ENCODE data around the gene DNM3.
"Not testable (repeated sequence)": the region's sequence is repeated elsewhere in the genome, so short reads cannot be mapped to it uniquely, and the experiment has no call there.

DNM3 gene

GRCh38 chr1:172069051-172069450 is 227.8 kb downstream of the DNM3 start:
- H3K9ac ChIP-seq (ENCODE audit: low read length in 2 of 2) = no peak overlapping the region
- no peaks in the 10 kb centered on the region for H3K9me3 ChIP-seq (ENCODE audit: control insufficient read depth in 2 of 2, low read length in 2 of 2)
- H3K36me3 ChIP-seq (ENCODE audit: control insufficient read depth in 2 of 2, insufficient read depth in 2 of 2, low read length in 2 of 2) = no peaks in the 10 kb centered on the region
- no peaks in the 10 kb centered on the region for H3K4me1 ChIP-seq (ENCODE audit: control insufficient read depth, insufficient read depth, low read length)
- H3K27ac ChIP-seq (ENCODE audit: low read length) = no peak overlapping the region
- no peaks in the 10 kb centered on the region for H3K27me3 ChIP-seq (ENCODE audit: control insufficient read depth in 1 of 2, insufficient read depth in 2 of 2, low read length in 2 of 2)
- no peak overlapping the region for H3K4me3 ChIP-seq (ENCODE audit: low read length in 2 of 2)

GRCh38 chr1:172069534-172069933 is 228.2 kb downstream of the DNM3 start:
- H3K9ac ChIP-seq (ENCODE audit: low read length in 2 of 2) = no peak overlapping the region
- no peaks in the 10 kb centered on the region for H3K36me3 ChIP-seq (ENCODE audit: control insufficient read depth in 2 of 2, insufficient read depth in 2 of 2, low read length in 2 of 2)
- H3K27me3 ChIP-seq (ENCODE audit: control insufficient read depth in 1 of 2, insufficient read depth in 2 of 2, low read length in 2 of 2) = no peaks in the 10 kb centered on the region
- H3K9me3 ChIP-seq (ENCODE audit: control insufficient read depth in 2 of 2, low read length in 2 of 2) = no peaks in the 10 kb centered on the region
- no peak overlapping the region for H3K4me3 ChIP-seq (ENCODE audit: low read length in 2 of 2)
- no peak overlapping the region for H3K27ac ChIP-seq (ENCODE audit: low read length)
- H3K4me1 ChIP-seq (ENCODE audit: control insufficient read depth, insufficient read depth, low read length) = no peaks in the 10 kb centered on the region

- Histone ChIP-seq H3K9ac (ENCODE audit: low read length in 2 of 2) (no peak overlapping the region), H3K9me3 (ENCODE audit: control insufficient read depth in 2 of 2, low read length in 2 of 2) (no peaks in the 10 kb centered on the region), H3K4me3 (ENCODE audit: low read length in 2 of 2) (no peak overlapping the region), H3K36me3 (ENCODE audit: control insufficient read depth in 2 of 2, insufficient read depth in 2 of 2, low read length in 2 of 2) (no peaks in the 10 kb centered on the region), H3K4me1 (ENCODE audit: control insufficient read depth, insufficient read depth, low read length) (no peaks in the 10 kb centered on the region), H3K27me3 (ENCODE audit: control insufficient read depth in 1 of 2, insufficient read depth in 2 of 2, low read length in 2 of 2) (no peaks in the 10 kb centered on the region), H3K27ac (ENCODE audit: low read length) (no peak overlapping the region)
These were observed 228.8 kb downstream of the DNM3 start for GRCh38 chr1:172070055-172070454.

GRCh38 chr1:172071746-172072145 is 230.4 kb downstream of the DNM3 start:
- H3K9ac ChIP-seq (ENCODE audit: low read length in 2 of 2) = no peak overlapping the region
- no peak overlapping the region for H3K4me3 ChIP-seq (ENCODE audit: low read length in 2 of 2)
- H3K27ac ChIP-seq (ENCODE audit: low read length) = no peak overlapping the region
- H3K27me3 ChIP-seq (ENCODE audit: control insufficient read depth in 1 of 2, insufficient read depth in 2 of 2, low read length in 2 of 2) = no peaks in the 10 kb centered on the region
- no peaks in the 10 kb centered on the region for H3K36me3 ChIP-seq (ENCODE audit: control insufficient read depth in 2 of 2, insufficient read depth in 2 of 2, low read length in 2 of 2)
- H3K4me1 ChIP-seq (ENCODE audit: control insufficient read depth, insufficient read depth, low read length) = no peaks in the 10 kb centered on the region
- no peaks in the 10 kb centered on the region for H3K9me3 ChIP-seq (ENCODE audit: control insufficient read depth in 2 of 2, low read length in 2 of 2)

- not testable (repeated sequence) for H3K27ac ChIP-seq (ENCODE audit: low read length); H3K27me3 ChIP-seq (ENCODE audit: control insufficient read depth in 1 of 2, insufficient read depth in 2 of 2, low read length in 2 of 2); H3K4me3 ChIP-seq (ENCODE audit: low read length in 2 of 2); H3K9ac ChIP-seq (ENCODE audit: low read length in 2 of 2); H3K4me1 ChIP-seq (ENCODE audit: control insufficient read depth, insufficient read depth, low read length); H3K9me3 ChIP-seq (ENCODE audit: control insufficient read depth in 2 of 2, low read length in 2 of 2); H3K36me3 ChIP-seq (ENCODE audit: control insufficient read depth in 2 of 2, insufficient read depth in 2 of 2, low read length in 2 of 2)
These were observed 238.6 kb downstream of the DNM3 start for GRCh38 chr1:172079859-172080258.

- no peak overlapping the region for H3K9ac ChIP-seq (ENCODE audit: low read length in 2 of 2)
These were observed 241.9 kb downstream of the DNM3 start for GRCh38 chr1:172083191-172083590.

GRCh38 chr1:172084876-172085275 is 243.6 kb downstream of the DNM3 start:
- Histone ChIP-seq H3K4me3 (ENCODE audit: low read length in 2 of 2) (no peak overlapping the region), H3K9me3 (ENCODE audit: control insufficient read depth in 2 of 2, low read length in 2 of 2) (no peaks in the 10 kb centered on the region), H3K36me3 (ENCODE audit: control insufficient read depth in 2 of 2, insufficient read depth in 2 of 2, low read length in 2 of 2) (no peaks in the 10 kb centered on the region), H3K27ac (ENCODE audit: low read length) (no peak overlapping the region), H3K9ac (ENCODE audit: low read length in 2 of 2) (no peak overlapping the region), H3K27me3 (ENCODE audit: control insufficient read depth in 1 of 2, insufficient read depth in 2 of 2, low read length in 2 of 2) (no peaks in the 10 kb centered on the region), H3K4me1 (ENCODE audit: control insufficient read depth, insufficient read depth, low read length) (no peaks in the 10 kb centered on the region)

More at GRCh38 chr1:172083191-172083590, 241.9 kb downstream of the DNM3 start:
- Histone ChIP-seq H3K27me3 (ENCODE audit: control insufficient read depth in 1 of 2, insufficient read depth in 2 of 2, low read length in 2 of 2) (no peaks in the 10 kb centered on the region), H3K9me3 (ENCODE audit: control insufficient read depth in 2 of 2, low read length in 2 of 2) (no peaks in the 10 kb centered on the region), H3K4me3 (ENCODE audit: low read length in 2 of 2) (no peak overlapping the region), H3K27ac (ENCODE audit: low read length) (no peak overlapping the region), H3K4me1 (ENCODE audit: control insufficient read depth, insufficient read depth, low read length) (no peaks in the 10 kb centered on the region), H3K36me3 (ENCODE audit: control insufficient read depth in 2 of 2, insufficient read depth in 2 of 2, low read length in 2 of 2) (no peaks in the 10 kb centered on the region)

GRCh38 chr1:172085317-172085716 is 244.0 kb downstream of the DNM3 start:
- no peaks in the 10 kb centered on the region for H3K9me3 ChIP-seq (ENCODE audit: control insufficient read depth in 2 of 2, low read length in 2 of 2)
- no peaks in the 10 kb centered on the region for H3K36me3 ChIP-seq (ENCODE audit: control insufficient read depth in 2 of 2, insufficient read depth in 2 of 2, low read length in 2 of 2)

GRCh38 chr1:172086137-172086536 is 244.8 kb downstream of the DNM3 start:
- Histone ChIP-seq H3K27me3 (ENCODE audit: control insufficient read depth in 1 of 2, insufficient read depth in 2 of 2, low read length in 2 of 2) (no peaks in the 10 kb centered on the region), H3K4me3 (ENCODE audit: low read length in 2 of 2) (no peak overlapping the region), H3K4me1 (ENCODE audit: control insufficient read depth, insufficient read depth, low read length) (no peaks in the 10 kb centered on the region), H3K9ac (ENCODE audit: low read length in 2 of 2) (no peak overlapping the region), H3K9me3 (ENCODE audit: control insufficient read depth in 2 of 2, low read length in 2 of 2) (no peaks in the 10 kb centered on the region), H3K27ac (ENCODE audit: low read length) (no peak overlapping the region), H3K36me3 (ENCODE audit: control insufficient read depth in 2 of 2, insufficient read depth in 2 of 2, low read length in 2 of 2) (no peaks in the 10 kb centered on the region)

More at GRCh38 chr1:172085317-172085716, 244.0 kb downstream of the DNM3 start:
- Histone ChIP-seq H3K9ac (ENCODE audit: low read length in 2 of 2) (no peak overlapping the region), H3K4me1 (ENCODE audit: control insufficient read depth, insufficient read depth, low read length) (no peaks in the 10 kb centered on the region), H3K27ac (ENCODE audit: low read length) (no peak overlapping the region), H3K27me3 (ENCODE audit: control insufficient read depth in 1 of 2, insufficient read depth in 2 of 2, low read length in 2 of 2) (no peaks in the 10 kb centered on the region), H3K4me3 (ENCODE audit: low read length in 2 of 2) (no peak overlapping the region)

GRCh38 chr1:172088256-172088655 is 247.0 kb downstream of the DNM3 start:
- no peaks in the 10 kb centered on the region for H3K36me3 ChIP-seq (ENCODE audit: control insufficient read depth in 2 of 2, insufficient read depth in 2 of 2, low read length in 2 of 2)
- H3K9me3 ChIP-seq (ENCODE audit: control insufficient read depth in 2 of 2, low read length in 2 of 2) = no peaks in the 10 kb centered on the region
- H3K4me1 ChIP-seq (ENCODE audit: control insufficient read depth, insufficient read depth, low read length) = no peaks in the 10 kb centered on the region
- H3K4me3 ChIP-seq (ENCODE audit: low read length in 2 of 2) = no peak overlapping the region
- H3K27ac ChIP-seq (ENCODE audit: low read length) = no peak overlapping the region
- H3K27me3 ChIP-seq (ENCODE audit: control insufficient read depth in 1 of 2, insufficient read depth in 2 of 2, low read length in 2 of 2) = no peaks in the 10 kb centered on the region
- H3K9ac ChIP-seq (ENCODE audit: low read length in 2 of 2) = no peak overlapping the region

- no peaks in the 10 kb centered on the region for H3K27me3 ChIP-seq (ENCODE audit: control insufficient read depth in 1 of 2, insufficient read depth in 2 of 2, low read length in 2 of 2)
- no peak overlapping the region for H3K9ac ChIP-seq (ENCODE audit: low read length in 2 of 2)
- no peak overlapping the region for H3K27ac ChIP-seq (ENCODE audit: low read length)
- H3K4me1 ChIP-seq (ENCODE audit: control insufficient read depth, insufficient read depth, low read length) = no peaks in the 10 kb centered on the region
- no peaks in the 10 kb centered on the region for H3K36me3 ChIP-seq (ENCODE audit: control insufficient read depth in 2 of 2, insufficient read depth in 2 of 2, low read length in 2 of 2)
- no peaks in the 10 kb centered on the region for H3K9me3 ChIP-seq (ENCODE audit: control insufficient read depth in 2 of 2, low read length in 2 of 2)
- no peak overlapping the region for H3K4me3 ChIP-seq (ENCODE audit: low read length in 2 of 2)
These were observed 248.6 kb downstream of the DNM3 start for GRCh38 chr1:172089768-172090510.
